Endodermal cell (in vitro differentiated cells): ENCODE results near the gene L1CAM. TPM values are rescaled to one million over a fixed set of nuclear protein-coding genes. Genes with fewer than 3 reads are reported as not detected.
"Not testable (repeated sequence)": the region's sequence is repeated elsewhere in the genome, so short reads cannot be mapped to it uniquely, and the experiment has no call there.

ENCODE experiments used
- DNase-seq: peaks from one replicate; pipeline ENCODE4 v3.0.0-alpha.2; 2017
- H3K27ac ChIP-seq: 2 replicates; pipeline ENCODE4 v1.5.1; 2013; ENCODE audit warnings: mild to moderate bottlenecking, low read depth, low read length, moderate library complexity
- H3K27me3 ChIP-seq: 2 replicates; pipeline ENCODE4 v1.6.1; 2013; ENCODE audit warnings: mild to moderate bottlenecking, low read length, moderate library complexity; ENCODE audit not compliant: insufficient read depth, control insufficient read depth, poor library complexity, severe bottlenecking
- H3K36me3 ChIP-seq: 2 replicates; pipeline ENCODE4 v1.7.0; 2013; ENCODE audit warnings: mild to moderate bottlenecking, low read length, moderate library complexity; ENCODE audit not compliant: control insufficient read depth, insufficient read depth
- H3K4me1 ChIP-seq: one replicate; pipeline ENCODE4 v1.7.0; 2013; ENCODE audit warnings: low read length; ENCODE audit not compliant: control insufficient read depth, insufficient read depth
- H3K4me3 ChIP-seq: 2 replicates; pipeline ENCODE4 v1.5.1; 2013; ENCODE audit warnings: mild to moderate bottlenecking, low read length, moderate library complexity
- H3K9ac ChIP-seq: 2 replicates; pipeline ENCODE4 v1.6.1; 2013; ENCODE audit warnings: mild to moderate bottlenecking, low read length, moderate library complexity; ENCODE audit not compliant: poor library complexity, severe bottlenecking; ENCODE audit errors: extremely low read depth
- H3K9me3 ChIP-seq: 2 replicates; pipeline ENCODE4 v1.6.1; 2013; ENCODE audit warnings: mild to moderate bottlenecking, low read length, moderate library complexity; ENCODE audit not compliant: control insufficient read depth
- H3K27ac Mint-ChIP-seq: 2 replicates; pipeline ENCODE4 v1.8.0; 2020; ENCODE audit warnings: mixed read lengths
- H3K27me3 Mint-ChIP-seq: 2 replicates; pipeline ENCODE4 v1.8.0; 2021; ENCODE audit warnings: mild to moderate bottlenecking, mixed read lengths; ENCODE audit not compliant: insufficient read depth
- H3K36me3 Mint-ChIP-seq: 2 replicates; pipeline ENCODE4 v1.8.0; 2020; ENCODE audit warnings: low read depth, mixed read lengths
- H3K4me1 Mint-ChIP-seq: 2 replicates; pipeline ENCODE4 v1.8.0; 2020; ENCODE audit warnings: mixed read lengths
- H3K4me3 Mint-ChIP-seq: 2 replicates; pipeline ENCODE4 v1.8.0; 2020; ENCODE audit warnings: mild to moderate bottlenecking, moderate library complexity, mixed read lengths
- H3K9me3 Mint-ChIP-seq: 2 replicates; pipeline ENCODE4 v1.8.0; 2020; ENCODE audit warnings: mild to moderate bottlenecking, mixed read lengths
- CTCF ChIP-seq: fragments of 200-600 bp; sonication (generic); conservative IDR thresholded peaks from 2 replicates; pipeline ENCODE4 v1.5.0; 2021; ENCODE audit warnings: antibody characterized with exemption, mild to moderate bottlenecking
- WGBS, 2 experiments: methylation state at CpG; one replicate each; pipeline versions ENCODE4 v1.1.5 to v1.1.7; 2013; ENCODE audit warnings: missing lambda C conversion rate in 2 of 2, mixed read lengths in 1 of 2; ENCODE audit not compliant: insufficient coverage in 1 of 2, insufficient read length in 1 of 2; 5-methylcytosine and 5-hydroxymethylcytosine counted together
- total RNA-seq, 2 donors: library from RNA; stranded (reverse); fragmentation: NEBNext Ultra II Directional in 1 of 2; extraction: Animal tissue kit (Norgen Biotek cat#: 25700) in 1 of 2; gene quantifications; 2 replicates in 1 of 2; 3 replicates in 1 of 2; pipeline ENCODE4 v1.2.1, GENCODE V29; 2021

The L1CAM gene
- total RNA-seq, 2 donors from 2014 or later: 7.5 to 29.0 TPM

GRCh38 chrX:153819384-153820040, 66.5 kb downstream of the L1CAM start:
- H3K9me3 Mint-ChIP-seq: peaks cover 66% of the 10 kb centered on the region
- Histone ChIP-seq H3K27ac (peak overlapping the region; percentile 86), H3K9me3 (no peaks in the 10 kb centered on the region), H3K4me1 (no peaks in the 10 kb centered on the region), H3K36me3 (no peaks in the 10 kb centered on the region), H3K4me3 (peak overlapping the region; percentile 29), H3K27me3 (no peaks in the 10 kb centered on the region), H3K9ac (peak overlapping the region; percentile 20)
- H3K27me3 Mint-ChIP-seq: no peaks in the 10 kb centered on the region
- 49 to 100% methylated on average over 3 to 19 of the region's 23 CpGs for WGBS, 2 experiments
- peak overlapping the region; percentile 49 for H3K4me3 Mint-ChIP-seq
- no peaks in the 10 kb centered on the region for H3K36me3 Mint-ChIP-seq
- DNase-seq: peak; percentile 68
- H3K27ac Mint-ChIP-seq: peak overlapping the region; percentile 87
- TF ChIP-seq CTCF: no peak
- H3K4me1 Mint-ChIP-seq: peaks cover 3% of the 10 kb centered on the region

GRCh38 chrX:153818571-153819383, 67.2 kb downstream of the L1CAM start:
- 16 to 48% methylated on average over 6 to 67 of the region's 67 CpGs for WGBS, 2 experiments
- Histone ChIP-seq H3K9me3 (no peaks in the 10 kb centered on the region), H3K9ac (peak overlapping the region; percentile 20), H3K4me3 (peak overlapping the region; percentile 29), H3K27me3 (no peaks in the 10 kb centered on the region), H3K27ac (peak overlapping the region; percentile 86), H3K36me3 (no peaks in the 10 kb centered on the region), H3K4me1 (no peaks in the 10 kb centered on the region)
- peak; percentile 82 for DNase-seq
- no peak for TF ChIP-seq CTCF
- H3K27ac Mint-ChIP-seq: peak overlapping the region; percentile 87
- no peaks in the 10 kb centered on the region for H3K36me3 Mint-ChIP-seq
- peaks cover 63% of the 10 kb centered on the region for H3K9me3 Mint-ChIP-seq
- no peaks in the 10 kb centered on the region for H3K27me3 Mint-ChIP-seq
- peak overlapping the region; percentile 49 for H3K4me3 Mint-ChIP-seq
- peaks cover 3% of the 10 kb centered on the region for H3K4me1 Mint-ChIP-seq

- H3K9ac ChIP-seq: not testable (repeated sequence)
- 90 to 94% methylated on average over 2 to 7 of the region's 9 CpGs for WGBS, 2 experiments
Measured at GRCh38 chrX:153818064-153818463, 67.9 kb downstream of the L1CAM start.

More at GRCh38 chrX:153818064-153818463, 67.9 kb downstream of the L1CAM start:
- peak overlapping the region; percentile 49 for H3K4me3 Mint-ChIP-seq
- H3K36me3 Mint-ChIP-seq, H3K27ac Mint-ChIP-seq, H3K36me3 ChIP-seq, H3K27me3 Mint-ChIP-seq, H3K9me3 ChIP-seq, H3K27ac ChIP-seq, H3K4me1 Mint-ChIP-seq, DNase-seq, H3K4me1 ChIP-seq, H3K4me3 ChIP-seq, H3K27me3 ChIP-seq: not testable (repeated sequence)
- peaks cover 64% of the 10 kb centered on the region for H3K9me3 Mint-ChIP-seq
